GM23248 (cell line): ENCODE results near the gene DDX47.

Experiments used
- EZH2 ChIP-seq: fragments of 200-600 bp; sonication (generic); IDR thresholded peaks from 2 replicates; pipeline ENCODE4 v1.6.1; 2018; ENCODE audit warnings: antibody characterized with exemption, mild to moderate bottlenecking; ENCODE audit not compliant: insufficient read depth, poor library complexity, severe bottlenecking
- EZH2phosphoT487 ChIP-seq: fragments of 200-600 bp; sonication (generic); IDR thresholded peaks from 2 replicates; pipeline ENCODE4 v1.6.1; 2018; ENCODE audit warnings: antibody characterized with exemption, moderate library complexity, mild to moderate bottlenecking, low read depth; ENCODE audit not compliant: insufficient read depth

DNA sequence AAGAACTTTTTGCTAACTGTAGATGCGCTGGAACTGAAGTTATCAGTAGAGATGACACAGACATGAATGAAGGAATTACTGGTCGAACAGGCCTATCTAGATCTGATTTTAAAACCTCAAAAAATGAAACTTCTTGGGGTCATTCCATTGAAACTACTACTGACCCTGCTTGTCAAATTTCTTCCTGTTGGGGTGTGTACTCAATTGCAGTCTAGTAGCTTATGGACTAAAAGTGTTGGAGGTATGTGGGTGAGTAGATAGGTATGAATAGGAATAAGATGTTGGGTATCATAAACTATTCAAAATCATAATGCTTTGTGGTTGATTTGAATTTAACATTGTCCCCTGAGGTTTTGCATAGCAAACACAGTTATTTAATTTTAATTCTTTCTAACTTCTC is 18.5 kb upstream of the DDX47 start:
- TF ChIP-seq EZH2phosphoT487 (no peak), EZH2 (no peak)
